GM12892 (cell line): ENCODE measurements around the gene TBC1D5.

Experiments used
- POLR2A ChIP-seq: IDR thresholded peaks from 2 replicates; pipeline ENCODE4 v1.6.1; 2011; ENCODE audit warnings: low read depth, low read length, control low read depth
- TAF1 ChIP-seq: IDR thresholded peaks from 2 replicates; pipeline ENCODE4 v1.6.1; 2011; ENCODE audit warnings: low read depth, mild to moderate bottlenecking, control low read depth, low read length, borderline replicate concordance

- no peak for TF ChIP-seq POLR2A
- no peak for TF ChIP-seq TAF1
Measured at GRCh38 chr3:17231537-17232261, 510.7 kb downstream of the TBC1D5 start.
